Kidney epithelial cell (primary cell): Measurements from ENCODE around the gene IKBKE. TPM values are rescaled to one million over a fixed set of nuclear protein-coding genes. Genes with fewer than 3 reads are reported as not detected.
A peak's percentile ranks its signal among the peaks of the same experiment; 100 is the strongest.

ENCODE experiments used
- DNase-seq: peaks from one replicate; pipeline ENCODE4 v3.0.0-alpha.2; 2010; ENCODE audit warnings: low read depth
- H3K27me3 ChIP-seq: 2 replicates; pipeline ENCODE4 v1.6.0; 2011; ENCODE audit warnings: low read length; ENCODE audit not compliant: control insufficient read depth, insufficient read depth
- H3K36me3 ChIP-seq: 2 replicates; pipeline ENCODE4 v1.5.1; 2011; ENCODE audit warnings: low read length; ENCODE audit not compliant: control insufficient read depth, insufficient read depth
- H3K4me3 ChIP-seq: 2 replicates; pipeline ENCODE4 v1.5.1; 2011; ENCODE audit warnings: low read depth, mild to moderate bottlenecking, control low read depth, low read length
- CTCF ChIP-seq: IDR thresholded peaks from 2 replicates; pipeline ENCODE4 v1.5.1; 2011; ENCODE audit warnings: mild to moderate bottlenecking, moderate library complexity, low read length, control low read depth, inconsistent platforms; ENCODE audit not compliant: insufficient read depth, poor library complexity, severe bottlenecking
- total RNA-seq: library from RNA; depleted of rRNA; stranded (reverse); fragments of >200 nt; gene quantifications from 2 replicates; pipeline ENCODE4 v1.2.3, GENCODE V29; 2015

Gene IKBKE
- total RNA-seq, 1 donor from 2014 or later, result 33.2 TPM

GRCh38 chr1:206461602-206462455, 8.4 kb upstream of the IKBKE start:
- no peaks in the 10 kb centered on the region for H3K36me3 ChIP-seq
- TF ChIP-seq CTCF, result peak; percentile 69

GRCh38 chr1:206463137-206463536, 7.1 kb upstream of the IKBKE start:
- Histone ChIP-seq H3K36me3 (no peaks in the 10 kb centered on the region), H3K27me3 (no peaks in the 10 kb centered on the region), H3K4me3 (no peak overlapping the region)
- no peak for DNase-seq
- no peak for TF ChIP-seq CTCF

More at GRCh38 chr1:206461602-206462455, 8.4 kb upstream of the IKBKE start:
- Histone ChIP-seq H3K27me3 (no peaks in the 10 kb centered on the region), H3K4me3 (no peak overlapping the region)
- DNase-seq, result no peak

- Histone ChIP-seq H3K4me3 (no peak overlapping the region), H3K27me3 (no peaks in the 10 kb centered on the region), H3K36me3 (no peaks in the 10 kb centered on the region)
- TF ChIP-seq CTCF, result no peak
- no peak for DNase-seq
Measured at GRCh38 chr1:206463911-206464310, 6.4 kb upstream of the IKBKE start.

GRCh38 chr1:206464456-206464964, 5.8 kb upstream of the IKBKE start:
- Histone ChIP-seq H3K36me3 (no peaks in the 10 kb centered on the region), H3K27me3 (no peaks in the 10 kb centered on the region), H3K4me3 (no peak overlapping the region)
- TF ChIP-seq CTCF, result no peak
- no peak for DNase-seq

GRCh38 chr1:206465951-206466350, 4.3 kb upstream of the IKBKE start:
- DNase-seq, result no peak
- Histone ChIP-seq H3K27me3 (no peaks in the 10 kb centered on the region), H3K4me3 (no peak overlapping the region), H3K36me3 (no peaks in the 10 kb centered on the region)
- TF ChIP-seq CTCF, result no peak
